ENCODE data around the gene TCP1.
"Not testable (repeated sequence)": the region's sequence is repeated elsewhere in the genome, so short reads cannot be mapped to it uniquely, and the experiment has no call there.

TCP1 gene

DNA sequence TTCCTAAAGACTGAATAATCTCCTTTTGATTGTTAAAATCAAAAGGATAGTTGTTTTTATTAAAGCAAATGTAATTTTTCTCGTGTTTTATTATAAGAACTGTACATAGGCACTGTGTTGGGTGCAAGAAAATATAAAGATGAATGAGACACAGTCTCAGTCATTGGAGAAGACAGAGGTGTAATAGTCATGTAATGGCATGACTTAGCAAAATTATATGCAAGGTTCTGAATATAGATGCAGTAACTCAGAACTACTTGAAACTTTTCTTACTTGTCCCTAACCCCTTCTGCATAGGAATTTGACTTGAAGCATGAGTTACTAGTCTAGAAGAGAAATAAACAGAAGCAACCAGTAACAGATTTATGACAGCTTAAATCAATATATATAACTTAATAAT lies 47.2 kb downstream of the TCP1 start:
- no peak overlapping the region for H3K4me3 ChIP-seq (ENCODE audit: low read depth, low read length)
- H3K27me3 ChIP-seq = no peaks in the 10 kb centered on the region
- no peaks in the 10 kb centered on the region for H3K4me1 ChIP-seq
- H3K36me3 ChIP-seq = peaks cover 75% of the 10 kb centered on the region
- TF ChIP-seq, protein P1, sequence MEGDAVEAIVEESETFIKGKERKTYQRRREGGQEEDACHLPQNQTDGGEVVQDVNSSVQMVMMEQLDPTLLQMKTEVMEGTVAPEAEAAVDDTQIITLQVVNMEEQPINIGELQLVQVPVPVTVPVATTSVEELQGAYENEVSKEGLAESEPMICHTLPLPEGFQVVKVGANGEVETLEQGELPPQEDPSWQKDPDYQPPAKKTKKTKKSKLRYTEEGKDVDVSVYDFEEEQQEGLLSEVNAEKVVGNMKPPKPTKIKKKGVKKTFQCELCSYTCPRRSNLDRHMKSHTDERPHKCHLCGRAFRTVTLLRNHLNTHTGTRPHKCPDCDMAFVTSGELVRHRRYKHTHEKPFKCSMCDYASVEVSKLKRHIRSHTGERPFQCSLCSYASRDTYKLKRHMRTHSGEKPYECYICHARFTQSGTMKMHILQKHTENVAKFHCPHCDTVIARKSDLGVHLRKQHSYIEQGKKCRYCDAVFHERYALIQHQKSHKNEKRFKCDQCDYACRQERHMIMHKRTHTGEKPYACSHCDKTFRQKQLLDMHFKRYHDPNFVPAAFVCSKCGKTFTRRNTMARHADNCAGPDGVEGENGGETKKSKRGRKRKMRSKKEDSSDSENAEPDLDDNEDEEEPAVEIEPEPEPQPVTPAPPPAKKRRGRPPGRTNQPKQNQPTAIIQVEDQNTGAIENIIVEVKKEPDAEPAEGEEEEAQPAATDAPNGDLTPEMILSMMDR (IDR thresholded peaks at IDR 0.05; ENCODE audit: low read depth, low read length) = no peak
- H3K9me3 ChIP-seq = no peaks in the 10 kb centered on the region
- DNase-seq = no peak

DNA sequence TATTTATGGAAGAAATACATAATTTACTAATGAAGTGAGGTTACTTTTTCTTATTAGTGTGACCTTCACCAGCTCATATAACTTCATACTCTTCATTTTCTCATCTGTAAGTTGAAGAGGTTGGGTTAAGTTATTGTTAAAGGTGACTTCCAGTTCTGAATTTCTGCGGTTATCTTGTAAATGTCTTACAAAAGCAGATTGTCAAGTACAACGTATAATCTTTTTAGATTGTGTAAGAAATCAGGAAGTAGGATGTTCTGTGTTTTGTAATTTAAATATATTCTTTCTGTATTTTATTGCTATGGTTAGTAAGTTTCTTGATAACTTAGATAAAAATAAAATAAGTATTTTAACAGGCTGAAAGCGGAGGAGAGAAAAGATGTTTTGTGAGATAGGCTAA lies 50.1 kb downstream of the TCP1 start:
- H3K36me3 ChIP-seq = peaks cover 51% of the 10 kb centered on the region
- TF ChIP-seq, protein P1 (IDR thresholded peaks at IDR 0.05; ENCODE audit: low read depth, low read length) = no peak

DNA sequence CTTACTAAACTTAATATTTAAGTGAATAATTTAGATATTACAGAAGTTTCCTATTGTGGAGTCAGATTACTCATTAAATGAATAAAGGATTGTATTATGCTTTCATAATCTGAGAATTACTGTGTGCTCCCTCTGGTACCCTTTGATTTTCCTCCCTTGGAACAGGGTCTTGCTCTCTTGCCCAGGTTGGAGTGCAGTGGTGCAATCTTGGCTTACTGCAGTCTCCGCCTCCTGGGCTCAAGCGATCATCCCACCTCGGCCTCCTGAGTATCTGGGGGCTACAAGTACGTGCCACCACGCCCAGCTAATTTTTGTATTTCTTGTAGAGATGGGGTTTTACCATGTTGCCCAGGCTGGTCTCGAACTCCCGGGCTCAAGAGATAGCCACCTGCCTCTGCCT lies 52.5 kb downstream of the TCP1 start:
- no peak for DNase-seq
- TF ChIP-seq, protein P1 (IDR thresholded peaks at IDR 0.05; ENCODE audit: low read depth, low read length) = no peak
- Histone ChIP-seq H3K4me3 (ENCODE audit: low read depth, low read length) (no peak overlapping the region), H3K9me3 (no peaks in the 10 kb centered on the region), H3K36me3 (peaks cover 36% of the 10 kb centered on the region), H3K4me1 (no peaks in the 10 kb centered on the region), H3K27me3 (no peaks in the 10 kb centered on the region)

More for the DNA sequence above, 50.1 kb downstream of the TCP1 start:
- DNase-seq = no peak
- no peak overlapping the region for H3K4me3 ChIP-seq (ENCODE audit: low read depth, low read length)
- H3K27me3 ChIP-seq = no peaks in the 10 kb centered on the region
- H3K9me3 ChIP-seq = no peaks in the 10 kb centered on the region
- no peaks in the 10 kb centered on the region for H3K4me1 ChIP-seq

DNA sequence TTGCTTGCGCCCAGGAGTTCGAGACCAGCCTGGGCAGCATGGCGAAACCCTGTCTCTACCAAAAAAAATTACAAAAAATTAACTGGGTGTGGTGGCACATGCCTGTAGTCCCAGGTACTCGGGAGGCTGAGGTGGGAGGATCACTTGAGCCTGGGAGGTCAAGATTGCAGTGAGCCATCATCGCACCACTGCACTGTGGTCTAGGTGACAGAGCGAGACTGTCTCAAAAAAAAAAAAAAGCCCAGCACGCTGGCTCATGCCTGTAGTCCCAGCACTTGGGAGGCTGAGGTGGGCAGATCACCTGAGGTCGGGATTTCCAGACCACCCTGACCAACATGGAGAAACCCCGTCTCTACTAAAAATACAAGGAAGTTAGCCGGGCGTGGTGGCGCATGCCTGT lies 56.0 kb downstream of the TCP1 start:
- H3K27me3 ChIP-seq; H3K4me1 ChIP-seq; H3K9me3 ChIP-seq; H3K4me3 ChIP-seq (ENCODE audit: low read depth, low read length); DNase-seq: not testable (repeated sequence)
- H3K36me3 ChIP-seq = peaks cover 25% of the 10 kb centered on the region

DNA sequence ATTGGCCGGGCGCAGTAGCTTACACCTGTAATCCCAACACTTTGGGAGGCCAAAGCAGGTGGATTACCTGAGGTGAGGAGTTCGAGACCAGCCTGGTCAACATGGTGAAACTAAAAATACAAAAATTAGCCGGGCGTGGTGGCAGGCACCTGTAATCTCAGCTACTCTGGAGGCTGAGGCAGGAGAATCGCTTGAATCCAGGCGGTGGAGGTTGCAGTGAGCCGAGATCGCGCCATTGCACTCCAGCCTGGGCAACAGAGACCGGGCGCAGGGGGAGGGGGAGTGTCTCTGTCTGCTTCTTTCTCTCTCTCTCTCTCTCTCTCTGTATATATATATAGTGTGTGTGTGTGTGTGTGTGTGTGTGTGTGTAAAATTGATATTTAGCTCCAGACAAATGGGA lies 56.9 kb downstream of the TCP1 start:
- H3K4me3 ChIP-seq (ENCODE audit: low read depth, low read length); H3K4me1 ChIP-seq; H3K9me3 ChIP-seq; H3K27me3 ChIP-seq; DNase-seq: not testable (repeated sequence)
- peaks cover 24% of the 10 kb centered on the region for H3K36me3 ChIP-seq

DNA sequence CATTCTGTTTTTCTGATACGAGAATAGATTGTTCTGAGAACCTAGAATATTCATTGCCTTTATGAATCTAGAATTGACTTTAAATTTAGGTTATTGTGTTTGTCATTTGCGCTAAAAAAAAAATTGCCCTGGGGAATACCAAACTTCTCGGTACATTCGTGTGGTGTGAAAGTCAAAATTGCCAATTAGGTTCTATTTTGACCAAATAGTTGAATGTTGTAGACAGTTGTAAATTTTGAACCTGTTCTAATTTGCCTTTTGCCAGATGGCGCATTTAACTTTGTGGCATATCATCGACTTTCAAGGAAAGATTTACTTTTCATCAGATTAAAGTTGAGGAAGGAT lies 59.1 kb downstream of the TCP1 start:
- Histone ChIP-seq H3K27me3 (no peaks in the 10 kb centered on the region), H3K4me1 (no peaks in the 10 kb centered on the region), H3K9me3 (no peaks in the 10 kb centered on the region), H3K4me3 (ENCODE audit: low read depth, low read length) (no peak overlapping the region), H3K36me3 (peaks cover 21% of the 10 kb centered on the region)
- DNase-seq = no peak
- TF ChIP-seq, protein P1 (IDR thresholded peaks at IDR 0.05; ENCODE audit: low read depth, low read length) = no peak

DNA sequence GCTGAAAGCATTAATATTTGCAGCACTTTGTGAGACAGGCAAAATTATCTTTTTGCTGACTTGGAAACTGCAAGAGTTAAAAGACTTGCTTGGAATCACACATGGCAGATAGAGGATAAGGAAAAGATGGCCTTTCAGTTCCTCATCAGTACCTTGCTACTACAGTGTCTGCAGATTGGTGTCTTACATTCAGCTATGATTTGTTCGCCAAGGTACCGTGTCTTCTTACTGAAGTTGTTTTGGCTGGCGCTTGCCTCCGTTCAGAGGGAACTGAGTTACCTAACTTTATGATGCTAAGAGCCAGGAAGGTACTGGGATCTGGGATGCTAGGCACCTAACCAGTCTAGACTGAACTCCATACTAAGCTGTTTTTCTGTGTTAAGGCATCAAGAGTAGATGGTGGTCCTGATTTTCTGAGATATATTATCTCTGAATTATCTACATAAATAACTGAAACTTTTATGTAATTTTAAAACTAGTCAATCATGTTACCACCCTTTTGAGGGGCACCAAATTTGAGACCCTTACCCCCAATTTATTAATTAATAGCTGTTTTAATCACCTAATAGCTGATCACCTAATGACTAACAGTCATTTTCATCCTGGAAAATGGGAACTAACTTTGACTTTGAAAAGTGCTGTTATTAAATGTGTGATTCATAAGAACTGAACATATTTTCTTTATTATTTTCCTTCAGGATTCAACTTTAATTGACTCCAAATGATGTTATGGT lies 59.6 kb downstream of the TCP1 start:
- DNase-seq = no peak
- Histone ChIP-seq H3K9me3 (no peaks in the 10 kb centered on the region), H3K27me3 (no peaks in the 10 kb centered on the region), H3K4me3 (ENCODE audit: low read depth, low read length) (peak overlapping the region; percentile 64), H3K4me1 (no peaks in the 10 kb centered on the region), H3K36me3 (peaks cover 21% of the 10 kb centered on the region)
- TF ChIP-seq, protein P1 (IDR thresholded peaks at IDR 0.05; ENCODE audit: low read depth, low read length) = no peak

Measured in BE2C (cell line).